Sigmoid colon (tissue), 4 donors: ENCODE measurements around the gene EIF2S3.

ENCODE experiments used
- CTCF ChIP-seq, 4 experiments: fragments of 450-650 bp in 3 of 4; fragments of 200-600 bp in 1 of 4; IDR thresholded peaks; one replicate each; pipeline ENCODE4 v1.5.1; 2016 to 2019; ENCODE audit warnings: antibody characterized with exemption in 4 of 4, mild to moderate bottlenecking in 3 of 4, moderate library complexity in 2 of 4
- EP300 ChIP-seq, 4 donors: sonication (generic); formaldehyde crosslinking; IDR thresholded peaks; one replicate each; pipeline ENCODE4 v1.6.1; 2017; ENCODE audit warnings: antibody characterized with exemption in 4 of 4
- POLR2A ChIP-seq, 2 donors: fragments of 450-650 bp; IDR thresholded peaks; one replicate each; pipeline ENCODE4 v1.6.1; 2016; ENCODE audit warnings: antibody characterized with exemption in 2 of 2, mild to moderate bottlenecking in 2 of 2, moderate library complexity in 2 of 2
- POLR2AphosphoS5 ChIP-seq, 4 donors: sonication (generic); formaldehyde crosslinking; IDR thresholded peaks; one replicate each; pipeline ENCODE4 v1.6.1; 2017; ENCODE audit warnings: antibody characterized with exemption in 4 of 4

GRCh38 chrX:24017674-24018073 is 37.1 kb upstream of the EIF2S3 start:
- no peak for TF ChIP-seq EP300 (IDR thresholded peaks at IDR 0.05)
- no peak for TF ChIP-seq POLR2A (IDR thresholded peaks at IDR 0.05)
- TF ChIP-seq CTCF (IDR thresholded peaks at IDR 0.05), result no peak
- TF ChIP-seq POLR2AphosphoS5 (IDR thresholded peaks at IDR 0.05), result no peak
